RCC 7860 (cell line): ENCODE results near the gene PPP1R13B.

Source experiments
- DNase-seq: peaks from one replicate; pipeline ENCODE4 v3.0.0-alpha.2; 2015; ENCODE audit warnings: low spot score
- FAIRE-seq: peaks from 2 replicates; lab custom pipeline; 2012; peaks lifted over from hg19 to GRCh38; lab: Jason Lieb, UNC

Gene PPP1R13B

GRCh38 chr14:103732868-103733620 is 114.3 kb downstream of the PPP1R13B start:
- FAIRE-seq (no peak), DNase-seq (no peak)

DNA sequence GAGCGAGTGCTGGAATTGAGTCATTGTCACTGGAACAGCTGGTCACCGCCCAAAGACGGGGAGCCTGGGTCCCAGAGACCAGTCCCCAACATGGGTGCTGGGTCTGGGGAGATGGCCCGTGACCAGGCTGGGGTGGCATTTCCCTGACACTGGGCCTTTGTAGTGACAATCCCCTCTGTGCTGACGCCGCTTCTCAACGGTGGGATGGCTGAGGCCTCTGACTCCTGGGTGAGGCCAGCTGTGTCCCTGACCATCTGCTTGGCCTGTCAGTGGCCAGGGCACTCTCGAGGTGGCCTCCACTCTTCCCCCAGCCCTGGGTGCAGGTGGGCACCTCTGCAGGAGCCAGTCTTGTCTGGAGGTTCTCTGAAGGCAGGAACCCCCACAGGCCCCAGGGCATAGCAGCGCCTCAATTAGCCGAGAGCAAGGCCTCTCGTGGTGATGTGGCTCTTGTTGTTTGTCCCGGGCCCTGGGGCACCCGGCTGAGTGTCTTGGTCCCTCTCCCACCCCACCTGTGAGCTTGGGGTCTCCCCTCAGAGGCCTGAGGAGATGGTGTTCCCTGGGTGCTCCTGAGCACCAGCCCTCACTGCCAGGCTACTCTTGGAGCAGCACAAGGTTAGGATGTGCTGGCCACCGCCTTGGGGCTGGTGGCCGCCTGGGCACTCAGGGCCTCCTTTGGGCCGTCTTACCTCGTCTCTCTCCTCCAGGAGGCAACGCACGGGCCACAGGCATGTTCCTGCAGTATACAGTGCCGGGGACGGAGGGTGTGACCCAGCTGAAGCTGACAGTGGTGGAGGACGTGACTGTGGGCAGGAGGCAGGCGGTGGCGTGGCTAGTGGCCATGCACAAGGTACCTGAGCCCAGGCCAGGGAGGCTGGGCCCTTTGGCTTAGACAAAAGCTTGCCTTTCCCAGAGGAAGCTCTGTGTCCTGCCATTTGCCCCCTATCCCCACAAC is 115.2 kb downstream of the PPP1R13B start:
- DNase-seq = no peak
- FAIRE-seq = no peak

DNA sequence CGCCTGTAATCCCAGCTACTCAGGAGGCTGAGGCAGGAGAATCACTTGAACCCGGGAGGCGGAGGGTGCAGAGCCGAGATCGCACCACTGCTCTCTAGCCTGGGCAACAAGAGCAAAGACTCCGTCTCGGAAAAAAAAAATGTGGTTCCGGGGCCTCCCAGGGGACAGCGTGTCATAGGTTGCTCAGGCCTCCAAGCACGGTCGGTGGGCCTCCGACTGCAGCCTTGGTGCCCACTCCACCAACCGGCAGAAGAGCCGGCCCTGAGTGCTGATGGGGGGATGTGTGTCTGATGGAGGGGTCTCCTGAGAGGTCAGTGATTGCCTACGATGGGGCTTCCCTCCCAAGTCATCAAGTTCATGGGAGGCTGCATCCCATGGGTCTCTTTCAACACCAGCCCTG is 115.9 kb downstream of the PPP1R13B start:
- no peak for DNase-seq
- no peak for FAIRE-seq

DNA sequence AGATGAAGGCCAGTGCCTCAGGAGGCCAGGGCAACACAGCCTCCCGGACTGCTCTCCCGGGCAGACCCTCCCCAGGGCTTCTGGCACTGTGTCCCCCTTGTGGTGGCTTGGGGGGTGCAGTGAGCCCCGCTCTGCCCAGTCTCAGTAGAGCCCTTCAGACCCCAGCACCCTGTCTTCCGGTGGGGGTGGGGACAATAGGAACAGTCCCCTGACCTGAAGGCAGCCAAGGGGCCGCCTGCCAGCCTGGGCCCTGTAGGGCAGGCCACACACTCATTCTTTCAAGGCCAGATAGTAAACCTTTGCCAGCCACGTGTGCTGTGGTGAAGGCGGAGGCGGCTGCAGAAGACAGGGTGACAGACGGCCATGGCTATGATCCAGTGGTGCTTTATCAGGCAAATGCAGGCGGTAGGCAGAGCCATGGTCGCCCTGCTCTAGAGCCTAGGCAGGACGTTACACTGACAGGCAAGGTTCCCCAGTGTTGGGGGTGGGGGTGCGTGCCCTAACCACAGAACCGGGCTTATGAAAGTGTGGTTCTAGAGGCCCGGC is 116.8 kb downstream of the PPP1R13B start:
- FAIRE-seq = no peak
- DNase-seq = no peak

DNA sequence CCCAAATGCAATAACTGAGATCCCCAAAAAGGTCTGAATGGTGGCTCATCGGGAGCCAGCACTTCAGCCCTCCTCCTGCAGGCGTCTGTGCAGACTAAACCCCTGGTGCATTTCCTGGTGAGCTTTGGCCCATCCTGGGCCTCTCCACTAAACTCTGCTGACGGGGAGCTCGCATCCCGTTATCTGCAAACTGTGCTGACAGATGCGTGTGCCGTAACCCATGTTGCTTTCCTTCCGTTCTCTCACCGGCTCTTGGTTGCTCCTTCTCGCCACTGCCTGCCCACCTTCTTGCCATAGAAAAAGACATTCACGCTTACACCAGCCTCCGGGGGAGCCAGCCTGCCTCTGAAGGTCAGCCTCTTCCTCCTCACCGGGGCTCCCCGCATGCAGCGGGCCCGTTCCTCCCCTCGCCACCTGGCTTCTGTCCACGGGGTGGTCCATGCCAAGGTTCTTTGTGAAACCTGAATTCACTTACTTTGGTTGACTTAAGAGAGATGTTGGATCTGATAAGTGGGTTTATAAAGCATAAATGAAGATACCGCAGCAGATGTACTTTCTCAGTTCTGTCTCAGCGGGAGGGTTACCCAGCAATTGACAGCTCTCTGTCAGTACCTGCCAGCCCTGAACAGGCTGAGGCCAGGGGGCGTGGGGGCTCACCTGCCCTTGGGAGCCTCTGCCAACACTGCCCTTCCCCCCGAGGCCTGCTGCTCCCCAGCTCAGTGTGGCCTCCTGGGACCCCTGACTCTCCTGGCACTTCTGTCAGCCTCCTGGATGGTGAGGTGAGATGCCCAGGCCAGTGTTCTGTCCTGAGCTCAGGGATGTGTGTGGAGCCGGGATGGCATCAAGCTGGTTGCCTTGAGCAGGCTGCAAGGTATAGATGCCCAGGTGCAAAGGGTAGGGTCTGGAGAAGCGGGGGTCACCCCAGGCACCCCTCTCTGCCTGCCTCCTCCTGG is 117.6 kb downstream of the PPP1R13B start:
- no peak for FAIRE-seq
- no peak for DNase-seq

GRCh38 chr14:103728721-103729120 is 118.7 kb downstream of the PPP1R13B start:
- FAIRE-seq (no peak), DNase-seq (no peak)

GRCh38 chr14:103728141-103728540 is 119.2 kb downstream of the PPP1R13B start:
- no peak for FAIRE-seq
- DNase-seq = no peak

DNA sequence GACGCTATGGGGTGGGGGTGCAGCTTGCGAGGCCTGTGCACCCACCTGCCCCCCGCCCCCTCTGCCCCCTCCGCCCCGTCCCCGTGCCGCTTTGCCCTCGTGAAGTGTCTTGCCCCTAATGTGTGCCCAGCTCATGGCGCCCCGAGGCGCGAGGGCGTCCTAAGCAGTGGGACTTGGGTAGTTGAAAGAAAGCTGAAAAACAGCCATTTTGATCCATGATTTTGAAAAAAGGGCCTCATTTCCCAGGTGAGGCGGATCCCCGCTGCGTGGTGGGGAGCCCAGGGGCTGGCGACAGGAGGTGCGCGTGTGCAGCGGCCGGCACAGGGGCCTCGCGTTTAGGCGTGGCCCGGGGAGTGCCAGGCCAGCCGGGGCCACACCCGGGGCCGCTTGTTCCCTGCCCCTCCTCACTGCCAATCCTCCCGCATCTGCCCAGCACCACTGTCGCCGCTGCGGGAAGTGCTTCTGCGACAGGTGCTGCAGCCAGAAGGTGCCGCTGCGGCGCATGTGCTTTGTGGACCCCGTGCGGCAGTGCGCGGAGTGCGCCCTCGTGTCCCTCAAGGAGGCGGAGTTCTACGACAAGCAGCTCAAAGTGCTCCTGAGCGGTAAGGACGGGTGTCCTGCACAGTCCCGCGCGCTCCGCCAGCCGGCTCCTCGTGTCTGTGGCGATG is 119.9 kb downstream of the PPP1R13B start:
- no peak for DNase-seq
- FAIRE-seq = no peak

- no peak for DNase-seq
- no peak for FAIRE-seq
Measured at GRCh38 chr14:103726474-103726873, 120.9 kb downstream of the PPP1R13B start.

- DNase-seq (no peak), FAIRE-seq (no peak)
Measured at GRCh38 chr14:103725739-103726395, 121.5 kb downstream of the PPP1R13B start.

DNA sequence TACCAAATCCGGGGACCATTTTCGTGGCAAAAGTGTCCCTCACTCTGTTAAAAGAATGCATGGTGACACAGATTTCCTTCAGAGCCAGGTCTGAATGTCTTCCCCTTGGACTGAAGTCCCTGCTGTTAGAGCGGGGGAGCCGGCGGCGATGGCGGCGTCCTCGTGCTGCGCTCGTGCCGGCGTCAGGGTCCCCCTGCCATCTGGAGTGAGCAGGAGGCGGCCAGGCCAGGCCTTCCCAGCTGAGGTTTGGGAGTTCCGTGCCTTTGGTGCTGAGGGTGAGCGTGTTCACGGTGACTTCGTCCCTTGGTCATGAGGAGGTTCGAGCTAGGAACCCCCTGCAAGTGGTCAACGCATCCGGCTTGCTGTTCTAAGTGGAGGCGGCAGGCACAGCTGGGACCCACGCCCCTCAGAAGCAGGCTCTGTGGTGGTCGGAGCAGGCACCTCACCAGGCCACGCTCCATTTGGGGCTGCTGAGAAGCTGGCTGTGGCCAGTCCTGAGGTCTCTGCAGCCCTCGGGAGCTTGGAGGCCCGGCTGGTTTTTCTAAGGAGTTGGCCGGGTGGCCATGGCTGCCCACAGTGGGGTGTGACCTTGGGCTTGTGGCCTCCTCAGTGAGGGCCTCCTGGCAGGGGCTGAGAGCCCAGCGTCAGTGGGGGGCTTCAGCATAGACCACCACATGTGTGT is 122.2 kb downstream of the PPP1R13B start:
- DNase-seq (no peak), FAIRE-seq (no peak)

DNA sequence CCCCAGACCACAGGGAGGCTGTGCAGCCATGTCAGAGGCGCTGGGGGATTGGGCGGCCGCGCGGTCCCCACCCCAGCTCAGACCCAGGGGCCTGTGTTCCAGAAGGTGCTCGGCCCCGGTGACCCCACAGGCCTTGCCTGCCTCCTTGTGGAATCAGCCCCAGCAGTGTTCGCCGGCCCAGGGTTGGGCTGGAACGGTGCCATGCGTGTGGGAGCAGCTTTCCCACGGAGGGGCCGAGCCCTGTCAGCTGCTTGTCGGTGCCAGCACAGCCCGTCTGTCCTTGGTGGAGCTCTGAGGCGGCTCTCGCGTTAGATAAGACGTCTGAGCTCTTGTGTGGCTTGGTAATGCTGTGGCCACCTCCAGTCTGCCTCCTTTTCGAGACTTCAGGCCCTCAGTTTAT is 123.3 kb downstream of the PPP1R13B start:
- DNase-seq (no peak), FAIRE-seq (no peak)

GRCh38 chr14:103723748-103724081 is 123.7 kb downstream of the PPP1R13B start:
- DNase-seq = no peak
- no peak for FAIRE-seq

DNA sequence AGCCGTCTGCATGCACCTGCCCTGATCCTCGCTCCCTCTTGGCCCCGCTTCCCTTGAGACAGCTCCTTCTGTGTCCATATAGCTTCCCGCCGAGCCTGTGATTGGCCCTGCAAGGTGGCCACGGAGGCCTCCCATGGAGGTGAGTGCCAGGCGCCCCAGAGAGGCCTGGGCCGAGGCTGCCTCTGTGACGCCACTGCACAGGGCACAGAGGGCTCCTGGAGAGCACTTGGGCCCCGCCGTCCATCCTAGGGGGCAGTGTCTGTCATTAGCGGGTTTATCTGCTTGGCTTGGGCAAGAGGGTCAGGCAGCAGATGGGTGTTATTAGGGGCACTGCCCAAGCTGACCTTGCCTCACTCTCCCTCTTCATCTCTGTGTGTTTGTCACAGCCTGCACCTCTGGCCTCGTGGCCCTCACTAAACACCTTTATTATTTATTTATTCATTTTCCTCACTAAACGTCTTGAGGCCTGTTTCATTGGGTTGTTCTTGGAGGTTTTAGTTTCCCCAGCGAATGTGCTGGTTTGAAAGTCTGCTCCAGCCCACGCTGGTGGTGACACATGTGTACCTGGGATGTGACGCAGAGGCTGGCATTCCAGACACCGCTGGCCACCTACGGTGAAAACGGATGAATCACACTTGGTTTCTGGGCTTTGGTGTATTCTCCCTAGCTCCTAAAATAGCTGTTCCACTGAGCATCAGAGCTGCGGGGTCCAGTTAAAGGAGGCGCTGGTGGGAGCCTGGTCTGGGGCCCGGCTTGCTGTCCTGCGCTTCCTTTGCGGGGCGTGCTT is 125.8 kb downstream of the PPP1R13B start:
- FAIRE-seq = peak; percentile 12

DNA sequence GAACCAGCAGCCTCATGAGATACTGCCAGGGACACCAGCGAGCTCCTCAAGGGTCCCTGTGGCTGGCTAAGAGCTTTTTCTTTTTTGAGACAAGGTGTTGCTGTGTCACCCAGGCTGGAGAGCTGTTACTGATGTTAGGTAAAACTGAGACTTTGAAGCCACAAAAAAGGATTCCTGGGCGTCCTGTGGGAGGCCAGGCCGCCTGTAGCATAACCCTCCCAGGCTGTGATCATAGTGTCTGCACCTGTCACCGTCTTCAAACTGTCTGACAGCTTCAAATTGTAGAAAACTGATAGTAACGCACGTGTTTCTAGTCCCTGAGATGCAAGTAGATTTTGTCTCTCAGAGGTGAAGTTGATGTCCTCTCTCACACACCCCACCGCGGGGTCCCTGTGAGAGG is 127.6 kb downstream of the PPP1R13B start:
- FAIRE-seq (no peak), DNase-seq (no peak)

More for the DNA sequence above, 125.8 kb downstream of the PPP1R13B start:
- peak; percentile 62 for DNase-seq

DNA sequence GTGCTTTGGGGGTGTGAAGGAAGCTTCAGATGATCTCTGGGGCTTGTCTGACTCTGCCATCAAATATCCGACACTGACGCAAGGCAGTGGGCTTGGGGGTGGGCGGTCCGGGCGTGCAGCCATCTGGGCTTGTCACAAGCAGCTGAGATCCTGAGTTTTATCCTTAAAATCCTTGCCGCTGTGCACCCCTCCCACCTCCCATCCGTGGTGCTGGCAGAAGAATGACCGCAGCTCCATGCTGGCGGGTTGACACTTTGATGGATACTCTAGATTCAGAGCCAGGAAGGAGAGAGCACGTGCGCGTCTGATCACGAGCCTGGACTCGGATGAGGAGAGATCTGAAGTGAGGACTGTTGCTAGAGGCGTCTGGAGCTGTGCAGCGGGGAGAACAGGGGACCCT is 128.8 kb downstream of the PPP1R13B start:
- FAIRE-seq (no peak), DNase-seq (no peak)

DNA sequence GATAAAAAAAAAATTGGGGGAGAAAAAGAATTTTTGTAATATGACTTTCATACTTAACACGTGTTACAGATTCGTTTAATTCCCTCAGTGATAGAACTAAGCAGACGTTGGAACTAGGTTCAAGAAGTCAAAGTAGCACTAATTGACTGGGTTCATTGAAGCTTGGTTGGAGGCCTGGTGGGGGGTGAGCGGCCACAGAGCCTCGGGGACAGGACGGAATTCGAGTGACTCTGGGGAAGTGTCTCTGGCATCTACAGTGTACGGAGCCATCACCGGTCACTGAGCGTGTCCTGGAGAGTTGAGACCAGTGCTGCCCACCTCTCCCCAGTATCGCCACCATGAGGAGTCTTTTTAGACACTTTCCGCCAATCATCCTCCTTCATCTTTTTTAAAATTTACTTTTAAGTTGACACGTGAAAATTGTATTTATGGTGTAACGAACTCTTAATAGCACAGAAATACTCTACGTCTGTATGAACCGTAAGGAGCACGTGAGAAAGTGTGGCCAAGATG is 130.4 kb downstream of the PPP1R13B start:
- DNase-seq = no peak
- no peak for FAIRE-seq
